Muscle layer of duodenum (tissue), 2 donors: ENCODE data around the gene PCK1.
A peak's percentile ranks its signal among the peaks of the same experiment; 100 is the strongest.

Experiments
- H3K27ac ChIP-seq: one replicate; pipeline ENCODE4 v1.7.0; 2013; ENCODE audit warnings: mild to moderate bottlenecking, low read length
- H3K27me3 ChIP-seq: one replicate; pipeline ENCODE4 v1.7.0; 2013; ENCODE audit warnings: low read depth, mild to moderate bottlenecking, control low read depth, low read length
- H3K36me3 ChIP-seq, 2 donors: one replicate each; pipeline ENCODE4 v1.7.0; 2013; ENCODE audit warnings: low read length in 2 of 2, control low read depth in 1 of 2, mild to moderate bottlenecking in 1 of 2; ENCODE audit not compliant: insufficient read depth in 2 of 2, control insufficient read depth in 1 of 2
- H3K4me1 ChIP-seq, 2 donors: one replicate each; pipeline ENCODE4 v1.7.0; 2013; ENCODE audit warnings: low read length in 2 of 2, mild to moderate bottlenecking in 2 of 2, control low read depth in 1 of 2, moderate library complexity in 1 of 2; ENCODE audit not compliant: insufficient read depth in 2 of 2, control insufficient read depth in 1 of 2
- H3K4me3 ChIP-seq, 2 donors: one replicate each; pipeline ENCODE4 v1.7.0; 2013; ENCODE audit warnings: low read length in 2 of 2, low read depth in 1 of 2, mild to moderate bottlenecking in 1 of 2
- H3K9me3 ChIP-seq, 2 donors: one replicate each; pipeline ENCODE4 v1.7.0; 2013; ENCODE audit warnings: low read length in 2 of 2, control low read depth in 1 of 2, mild to moderate bottlenecking in 1 of 2; ENCODE audit not compliant: control insufficient read depth in 1 of 2
- donor health status: healthy.

The PCK1 gene

GRCh38 chr20:57594092-57594951, 33.4 kb downstream of the PCK1 start:
- no peaks in the 10 kb centered on the region for H3K27me3 ChIP-seq
- no peak overlapping the region for H3K4me3 ChIP-seq
- no peak overlapping the region for H3K27ac ChIP-seq
- H3K9me3 ChIP-seq = no peaks in the 10 kb centered on the region
- H3K4me1 ChIP-seq = peaks cover 10 to 18% of the 10 kb centered on the region in 2 donors
- H3K36me3 ChIP-seq = no peaks in the 10 kb centered on the region

- Histone ChIP-seq H3K4me3 (no peak overlapping the region), H3K9me3 (no peaks in the 10 kb centered on the region), H3K4me1 (peaks cover 8 to 18% of the 10 kb centered on the region in 2 donors), H3K27me3 (no peaks in the 10 kb centered on the region), H3K27ac (no peak overlapping the region), H3K36me3 (no peaks in the 10 kb centered on the region)
Observed at GRCh38 chr20:57595041-57596030, 34.4 kb downstream of the PCK1 start.

- no peaks in the 10 kb centered on the region for H3K36me3 ChIP-seq
- H3K4me3 ChIP-seq = no peak overlapping the region
- H3K4me1 ChIP-seq = peaks cover 5 to 18% of the 10 kb centered on the region in 2 donors
- H3K9me3 ChIP-seq = no peaks in the 10 kb centered on the region
- H3K27me3 ChIP-seq = no peaks in the 10 kb centered on the region
- H3K27ac ChIP-seq = no peak overlapping the region
Observed at GRCh38 chr20:57596358-57596757, 35.4 kb downstream of the PCK1 start.

- no peaks in the 10 kb centered on the region for H3K9me3 ChIP-seq
- H3K4me1 ChIP-seq = peaks cover 5 to 18% of the 10 kb centered on the region in 2 donors
- H3K27me3 ChIP-seq = no peaks in the 10 kb centered on the region
- no peaks in the 10 kb centered on the region for H3K36me3 ChIP-seq
- H3K4me3 ChIP-seq = peak overlapping the region in 1 of 2 donors; percentile 13
- no peak overlapping the region for H3K27ac ChIP-seq
Observed at GRCh38 chr20:57596998-57597939, 36.4 kb downstream of the PCK1 start.

- Histone ChIP-seq H3K27me3 (no peaks in the 10 kb centered on the region), H3K9me3 (no peaks in the 10 kb centered on the region), H3K36me3 (no peaks in the 10 kb centered on the region), H3K27ac (no peak overlapping the region), H3K4me1 (peaks cover 5 to 18% of the 10 kb centered on the region in 2 donors), H3K4me3 (no peak overlapping the region)
Observed at GRCh38 chr20:57598060-57598459, 37.1 kb downstream of the PCK1 start.

GRCh38 chr20:57598491-57598890, 37.6 kb downstream of the PCK1 start:
- H3K27me3 ChIP-seq = no peaks in the 10 kb centered on the region

GRCh38 chr20:57600320-57601210, 39.7 kb downstream of the PCK1 start:
- no peaks in the 10 kb centered on the region for H3K36me3 ChIP-seq
- H3K4me3 ChIP-seq = no peak overlapping the region
- H3K27ac ChIP-seq = no peak overlapping the region
- no peaks in the 10 kb centered on the region for H3K9me3 ChIP-seq
- no peaks in the 10 kb centered on the region for H3K27me3 ChIP-seq
- peaks cover 0 to 6% of the 10 kb centered on the region in 2 donors for H3K4me1 ChIP-seq

More at GRCh38 chr20:57598491-57598890, 37.6 kb downstream of the PCK1 start:
- H3K36me3 ChIP-seq = no peaks in the 10 kb centered on the region
- H3K9me3 ChIP-seq = no peaks in the 10 kb centered on the region
- H3K27ac ChIP-seq = no peak overlapping the region
- no peak overlapping the region for H3K4me3 ChIP-seq
- H3K4me1 ChIP-seq = peaks cover 5 to 16% of the 10 kb centered on the region in 2 donors

- H3K27me3 ChIP-seq = no peaks in the 10 kb centered on the region
Observed at GRCh38 chr20:57601211-57601570, 40.3 kb downstream of the PCK1 start.

GRCh38 chr20:57601737-57602136, 40.8 kb downstream of the PCK1 start:
- Histone ChIP-seq H3K9me3 (no peaks in the 10 kb centered on the region), H3K4me1 (peaks cover 0 to 5% of the 10 kb centered on the region in 2 donors), H3K4me3 (no peak overlapping the region), H3K36me3 (no peaks in the 10 kb centered on the region), H3K27ac (no peak overlapping the region), H3K27me3 (no peaks in the 10 kb centered on the region)

More at GRCh38 chr20:57601211-57601570, 40.3 kb downstream of the PCK1 start:
- Histone ChIP-seq H3K27ac (no peak overlapping the region), H3K4me1 (peaks cover 0 to 6% of the 10 kb centered on the region in 2 donors), H3K9me3 (no peaks in the 10 kb centered on the region), H3K36me3 (no peaks in the 10 kb centered on the region), H3K4me3 (no peak overlapping the region)

- Histone ChIP-seq H3K27ac (no peak overlapping the region), H3K27me3 (no peaks in the 10 kb centered on the region), H3K4me3 (no peak overlapping the region), H3K4me1 (no peaks in the 10 kb centered on the region), H3K36me3 (no peaks in the 10 kb centered on the region), H3K9me3 (no peaks in the 10 kb centered on the region)
Observed at GRCh38 chr20:57603120-57603519, 42.2 kb downstream of the PCK1 start.
